Lung (tissue), 12 donors: Measurements from ENCODE around the gene PPP2R5E. TPM values are rescaled to one million over a fixed set of nuclear protein-coding genes. Genes with fewer than 3 reads are reported as not detected.
A peak's percentile ranks its signal among the peaks of the same experiment; 100 is the strongest.

Experiments
- ATAC-seq: fragments of 200-7000 bp; cut with Tn5 transposase; one replicate; pipeline ENCODE4 v1.9.1; 2020; ENCODE audit warnings: moderate number of reproducible peaks; ENCODE audit not compliant: insufficient read depth, low FRiP score
- DNase-seq, 3 donors: peaks; one replicate each; pipeline ENCODE4 v3.0.0-alpha.2; 2013 to 2017
- H3K27ac ChIP-seq, 2 donors: one replicate each; pipeline ENCODE4 v1.5.1; 2013; ENCODE audit warnings: mild to moderate bottlenecking in 2 of 2, moderate library complexity in 2 of 2, control low read depth in 1 of 2, inconsistent platforms in 1 of 2, low read depth in 1 of 2, low read length in 1 of 2
- H3K27me3 ChIP-seq, 3 donors: one replicate each; pipeline ENCODE4 v1.5.1; 2013; ENCODE audit warnings: low read length in 2 of 3; ENCODE audit not compliant: control insufficient read depth in 3 of 3, insufficient read depth in 3 of 3
- H3K36me3 ChIP-seq, 4 donors: one replicate each; pipeline ENCODE4 v1.5.1; 2013; ENCODE audit warnings: low read length in 4 of 4, mild to moderate bottlenecking in 1 of 4, moderate library complexity in 1 of 4; ENCODE audit not compliant: control insufficient read depth in 4 of 4, insufficient read depth in 4 of 4
- H3K4me1 ChIP-seq, 5 donors: one replicate each; pipeline ENCODE4 v1.5.1; 2013; ENCODE audit warnings: low read length in 5 of 5, mild to moderate bottlenecking in 2 of 5, moderate library complexity in 1 of 5; ENCODE audit not compliant: control insufficient read depth in 5 of 5, insufficient read depth in 5 of 5
- H3K4me3 ChIP-seq: one replicate; pipeline ENCODE4 v1.5.1; 2013; ENCODE audit warnings: mild to moderate bottlenecking, control low read depth, moderate library complexity
- H3K9ac ChIP-seq, 2 donors: one replicate each; pipeline ENCODE4 v1.5.1; 2013; ENCODE audit warnings: low read length in 2 of 2, control low read depth in 1 of 2; ENCODE audit not compliant: insufficient read depth in 1 of 2
- H3K9me3 ChIP-seq, 4 donors: one replicate each; pipeline ENCODE4 v1.5.1; 2013; ENCODE audit warnings: low read length in 3 of 4, mild to moderate bottlenecking in 1 of 4, moderate library complexity in 1 of 4; ENCODE audit not compliant: control insufficient read depth in 4 of 4, insufficient read depth in 3 of 4
- WGBS, 2 donors: extraction: QIAGEN DNeasy Blood & Tissue Kit; methylation state at CpG; one replicate each; pipeline ENCODE4 v1.1.7; 2013; 5-methylcytosine and 5-hydroxymethylcytosine counted together
- polyA plus RNA-seq, 2 donors: library from polyadenylated mRNA; stranded (reverse); fragments of 200-250 nt; gene quantifications; one replicate each; pipeline ENCODE4 v1.2.1, GENCODE V29; 2013
- total RNA-seq, 2 donors: library from RNA; depleted of rRNA in 1 of 2; stranded (reverse); fragments of >200 nt in 1 of 2; gene quantifications; one replicate each; pipeline ENCODE4 v1.2.1, GENCODE V29; 2014 to 2021
- TF ChIP-seq, protein P1 (sequence below): IDR thresholded peaks from 2 replicates; pipeline ENCODE4 v1.5.1; 2012; ENCODE audit warnings: mild to moderate bottlenecking; ENCODE audit errors: control extremely low read depth, extremely low read depth
- donor health status: control.
- donor health status: control.
- donor health status: Bipolar disorder and iron deficiency.
- donor health status: healthy.
- donor health status: DM: yes; HTN: yes; CAD: no.

Gene PPP2R5E
- total and polyA plus RNA-seq, 4 donors, result 9.0 to 42.5 (median 25.7) TPM

DNA sequence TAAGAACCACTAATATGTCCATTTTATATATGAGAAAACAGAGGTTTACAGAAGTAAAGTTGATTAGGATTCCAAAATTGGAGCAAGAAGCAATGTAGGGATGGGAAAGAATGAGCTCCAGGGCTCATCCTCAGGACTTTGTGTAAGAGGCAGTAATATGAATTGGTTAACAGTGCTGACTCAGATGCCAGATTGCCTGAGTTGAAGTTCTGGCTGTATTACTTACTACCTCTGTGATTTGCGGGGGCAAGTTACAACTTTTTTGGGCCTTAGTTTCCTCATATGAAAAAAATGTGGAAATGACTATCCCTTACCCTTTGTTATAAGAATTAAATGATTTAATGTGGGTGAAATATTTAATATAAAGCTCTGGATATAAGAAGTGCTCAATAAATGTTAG is 35.1 kb upstream of the PPP2R5E start:
- WGBS, 2 donors, result 97 to 100% methylated on average over 1 of the region's 1 CpG
- Histone ChIP-seq H3K27ac (no peak overlapping the region), H3K4me1 (no peaks in the 10 kb centered on the region), H3K36me3 (no peaks in the 10 kb centered on the region), H3K9ac (no peak overlapping the region), H3K27me3 (no peaks in the 10 kb centered on the region), H3K9me3 (no peaks in the 10 kb centered on the region), H3K4me3 (no peak overlapping the region)
- ATAC-seq, result no peak
- no peak for DNase-seq
- TF ChIP-seq, protein P1, sequence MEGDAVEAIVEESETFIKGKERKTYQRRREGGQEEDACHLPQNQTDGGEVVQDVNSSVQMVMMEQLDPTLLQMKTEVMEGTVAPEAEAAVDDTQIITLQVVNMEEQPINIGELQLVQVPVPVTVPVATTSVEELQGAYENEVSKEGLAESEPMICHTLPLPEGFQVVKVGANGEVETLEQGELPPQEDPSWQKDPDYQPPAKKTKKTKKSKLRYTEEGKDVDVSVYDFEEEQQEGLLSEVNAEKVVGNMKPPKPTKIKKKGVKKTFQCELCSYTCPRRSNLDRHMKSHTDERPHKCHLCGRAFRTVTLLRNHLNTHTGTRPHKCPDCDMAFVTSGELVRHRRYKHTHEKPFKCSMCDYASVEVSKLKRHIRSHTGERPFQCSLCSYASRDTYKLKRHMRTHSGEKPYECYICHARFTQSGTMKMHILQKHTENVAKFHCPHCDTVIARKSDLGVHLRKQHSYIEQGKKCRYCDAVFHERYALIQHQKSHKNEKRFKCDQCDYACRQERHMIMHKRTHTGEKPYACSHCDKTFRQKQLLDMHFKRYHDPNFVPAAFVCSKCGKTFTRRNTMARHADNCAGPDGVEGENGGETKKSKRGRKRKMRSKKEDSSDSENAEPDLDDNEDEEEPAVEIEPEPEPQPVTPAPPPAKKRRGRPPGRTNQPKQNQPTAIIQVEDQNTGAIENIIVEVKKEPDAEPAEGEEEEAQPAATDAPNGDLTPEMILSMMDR, result no peak

DNA sequence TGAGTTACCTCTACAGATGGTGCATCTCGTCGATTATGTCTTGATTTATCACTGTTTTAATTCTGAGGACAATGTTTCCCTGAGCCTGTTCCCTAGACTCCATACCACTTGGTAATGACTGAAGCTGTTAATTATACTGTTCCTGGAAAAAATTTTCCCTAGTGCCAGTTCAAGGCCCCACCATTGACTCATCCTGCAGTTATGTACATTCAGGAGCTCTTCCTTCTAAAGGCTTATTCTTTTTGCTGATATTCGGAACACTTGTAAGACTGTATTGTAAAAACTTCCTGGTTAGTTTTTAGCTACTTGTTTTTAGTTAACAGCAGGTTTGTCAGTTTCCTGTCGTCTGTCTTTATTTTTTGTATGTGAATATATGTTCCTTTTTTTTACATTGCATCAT is 30.4 kb upstream of the PPP2R5E start:
- H3K9me3 ChIP-seq, result peaks cover 0 to 4% (median 0%) of the 10 kb centered on the region in 4 donors
- H3K27ac ChIP-seq, result no peak overlapping the region
- TF ChIP-seq, protein P1, result no peak
- no peak overlapping the region for H3K4me3 ChIP-seq
- no peaks in the 10 kb centered on the region for H3K4me1 ChIP-seq
- no peak overlapping the region for H3K9ac ChIP-seq
- no peak for DNase-seq
- H3K36me3 ChIP-seq, result no peaks in the 10 kb centered on the region
- no peak for ATAC-seq
- 56 to 70% methylated on average over 4 of the region's 4 CpGs for WGBS, 2 donors
- no peaks in the 10 kb centered on the region for H3K27me3 ChIP-seq

DNA sequence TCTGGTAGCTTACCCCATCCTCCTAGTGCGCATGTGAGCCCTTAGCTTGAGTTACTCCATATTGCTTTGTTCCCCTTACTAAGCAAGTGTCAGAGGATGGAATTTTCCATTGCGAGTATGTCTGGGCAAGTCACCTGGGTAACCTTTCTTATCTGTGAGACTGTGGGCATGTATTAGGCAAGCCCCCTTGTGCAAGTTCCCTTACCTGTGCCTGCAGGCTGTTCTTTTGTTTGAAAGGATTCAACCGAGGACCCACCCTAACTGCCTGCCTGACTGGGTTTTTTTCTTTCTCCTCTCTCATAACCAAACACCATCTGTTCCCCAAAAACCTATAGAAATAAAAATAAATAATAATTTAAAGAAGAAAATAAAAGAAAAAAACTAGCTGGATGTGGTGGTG is 22.3 kb upstream of the PPP2R5E start:
- DNase-seq, result no peak
- Histone ChIP-seq H3K36me3 (no peaks in the 10 kb centered on the region), H3K27me3 (no peaks in the 10 kb centered on the region), H3K9ac (no peak overlapping the region), H3K4me3 (no peak overlapping the region), H3K4me1 (no peaks in the 10 kb centered on the region), H3K27ac (no peak overlapping the region), H3K9me3 (no peaks in the 10 kb centered on the region)
- WGBS, 2 donors, result 89 to 91% methylated on average over 3 of the region's 3 CpGs
- ATAC-seq, result no peak
- TF ChIP-seq, protein P1, result no peak

DNA sequence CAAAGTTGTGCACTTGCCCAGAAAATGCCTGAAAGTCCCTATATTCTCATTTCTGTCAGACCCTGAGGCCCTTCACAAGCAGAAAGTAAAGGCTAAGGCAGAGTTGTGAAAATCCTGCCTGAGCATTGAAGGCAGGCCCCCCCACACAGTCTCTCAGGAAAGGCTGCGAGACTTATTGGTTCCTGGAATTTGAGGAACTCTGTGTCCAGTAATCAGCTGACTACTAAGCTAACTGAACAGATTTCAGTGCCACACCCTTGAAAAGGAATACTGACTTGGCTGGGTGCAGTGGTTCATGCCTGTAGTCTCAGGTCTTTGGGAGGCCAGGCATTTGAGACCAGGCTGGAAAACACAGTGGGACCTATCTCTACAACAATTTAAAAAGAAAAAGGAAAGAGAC is 21.1 kb upstream of the PPP2R5E start:
- ATAC-seq (no peak), DNase-seq (peak in 1 of 3 donors; percentile 8)
- no peak overlapping the region for H3K4me3 ChIP-seq
- H3K27me3 ChIP-seq, result no peaks in the 10 kb centered on the region
- H3K4me1 ChIP-seq, result no peaks in the 10 kb centered on the region
- no peak overlapping the region for H3K27ac ChIP-seq
- no peak overlapping the region for H3K9ac ChIP-seq
- H3K9me3 ChIP-seq, result no peaks in the 10 kb centered on the region
- TF ChIP-seq, protein P1, result no peak
- no peaks in the 10 kb centered on the region for H3K36me3 ChIP-seq
- WGBS, 2 donors, result 11 to 17% methylated on average over 1 of the region's 1 CpG
